Measurements from ENCODE around the gene TTLL5. TPM values are rescaled to one million over a fixed set of nuclear protein-coding genes. Genes with fewer than 3 reads are reported as not detected.

The TTLL5 gene
- total and polyA plus RNA-seq, 2 of the 4 experiments (the other 2 are of a cell fraction): 11.9 to 16.7 TPM

DNA sequence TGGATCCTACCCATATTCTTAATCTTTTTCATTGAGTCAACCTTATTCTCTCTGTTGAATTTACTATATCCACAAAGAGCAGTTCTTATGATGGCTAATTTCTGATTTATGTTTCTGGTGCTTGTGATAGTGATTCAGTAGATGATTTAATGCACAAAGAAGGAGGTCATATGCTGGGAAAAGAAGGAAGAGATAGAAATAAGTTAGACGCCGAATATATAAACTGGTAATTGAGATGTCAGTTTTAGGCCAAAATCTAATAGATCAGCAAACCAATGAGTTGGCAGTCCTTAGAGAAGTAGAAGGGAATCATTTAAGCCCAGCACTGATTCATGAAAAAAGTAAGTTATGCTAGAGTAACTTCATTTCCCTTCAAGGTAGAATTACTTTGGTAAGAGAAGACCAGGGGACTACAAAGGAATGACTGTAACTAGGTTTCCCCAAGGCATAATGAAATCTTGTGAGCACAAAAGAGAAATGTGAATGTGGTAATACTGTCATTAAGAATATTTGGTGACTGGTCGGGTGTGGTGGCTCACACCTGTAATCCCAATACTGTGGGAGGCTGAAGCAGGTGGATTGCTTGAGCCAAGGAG, 188.4 kb downstream of the TTLL5 start:
- Histone ChIP-seq H2BK15ac (ENCODE audit: low read depth, low read length) (no peak overlapping the region), H4K5ac (ENCODE audit: low read depth, low read length) (no peak overlapping the region), H3K23ac (ENCODE audit: low read depth, low read length) (no peak overlapping the region), H4K91ac (ENCODE audit: insufficient read depth, low read depth, low read length) (no peak overlapping the region), H2AK9ac (replicated peaks; ENCODE audit: low read depth, low read length, poor library complexity) (no peak overlapping the region), H3K79me1 (ENCODE audit: low read depth in 1 of 2, low read length in 2 of 2) (no peaks in the 10 kb centered on the region), H2BK5ac (ENCODE audit: low read depth, low read length, poor library complexity, severe bottlenecking) (no peak overlapping the region), H2AK5ac (ENCODE audit: low read depth, low read length) (no peak overlapping the region), H3K27ac (ENCODE audit: insufficient read depth, low read length) (no peak overlapping the region), H4K8ac (ENCODE audit: low read depth in 2 of 2, low read length in 2 of 2) (no peak overlapping the region), H3K14ac (replicated peaks; ENCODE audit: low read depth, low read length) (no peak overlapping the region), H3K27me3 (ENCODE audit: control insufficient read depth, insufficient read depth, low read length) (no peaks in the 10 kb centered on the region), H3K56ac (ENCODE audit: extremely low read depth, insufficient read depth, low read length) (no peak overlapping the region), H3K4me3 (ENCODE audit: insufficient read depth, low read depth, low read length) (no peak overlapping the region), H3K4me2 (ENCODE audit: low read depth, low read length) (no peak overlapping the region), H2AFZ (replicated peaks; ENCODE audit: low read length, poor library complexity) (no peak overlapping the region), H3K18ac (ENCODE audit: low read depth, low read length) (no peak overlapping the region), H4K20me1 (ENCODE audit: insufficient read depth, low read length) (no peaks in the 10 kb centered on the region), H3K9ac (ENCODE audit: low read depth, low read length) (no peak overlapping the region), H3K4me1 (ENCODE audit: control insufficient read depth, insufficient read depth, low read length) (peaks cover 14% of the 10 kb centered on the region; the same call in 1 of the 2 replicates), H3K36me3 (ENCODE audit: control insufficient read depth, insufficient read depth, low read length) (no peaks in the 10 kb centered on the region), H2BK120ac (ENCODE audit: low read depth, low read length) (no peak overlapping the region), H3K4ac (ENCODE audit: low read depth, low read length) (no peak overlapping the region), H2BK20ac (ENCODE audit: low read depth, low read length) (no peak overlapping the region), H3K9me1 (ENCODE audit: insufficient read depth, low read length) (no peaks in the 10 kb centered on the region; the same call in 1 of the 2 replicates), H3K9me3 (ENCODE audit: control insufficient read depth, insufficient read depth, low read length) (no peaks in the 10 kb centered on the region)
- dilution Hi-C loops (cut with HindIII; ENCODE audit: low sequenced_read_pairs, unreplicated experiment): no loop called here
- TF ChIP-seq CHD1 (IDR thresholded peaks at IDR 0.05; ENCODE audit: low read depth, low read length) (no peak), FOS (IDR thresholded peaks at IDR 0.05; ENCODE audit: low read depth, low read length) (no peak), RFX5 (IDR thresholded peaks at IDR 0.05; ENCODE audit: low read depth, low read length) (no peak), MAZ (IDR thresholded peaks at IDR 0.05; ENCODE audit: borderline replicate concordance, low read depth, low read length) (no peak), RAD21 (IDR thresholded peaks at IDR 0.05; ENCODE audit: low read length) (no peak)
- BruUV-seq (replicated peaks): no TSS peak
- ATAC-seq (ENCODE audit: low read depth): no peak
- POLR2A ChIA-PET (ENCODE audit: unreplicated experiment): no interaction called here
- CTCF ChIA-PET: no interaction called here
- DNase-seq: no peak
- intact Hi-C loops (cut with micrococcal nuclease): no loop called here
- 60% methylated on average over 2 of the region's 3 CpGs; no CpG with 5 or more reads in 1 of the 2 experiments for WGBS, 2 experiments (ENCODE audit: extremely low coverage in 2 of 2, insufficient read length in 1 of 2)
- in situ Hi-C loops (cut with MboI; ENCODE audit: low sequenced_read_pairs): no loop called here
